Left lung (tissue), 10 donors: ENCODE measurements around the gene STUB1. TPM values are rescaled to one million over a fixed set of nuclear protein-coding genes. Genes with fewer than 3 reads are reported as not detected.
"Not testable (repeated sequence)": the region's sequence is repeated elsewhere in the genome, so short reads cannot be mapped to it uniquely, and the experiment has no call there.

Experiments
- ATAC-seq: fragments of 200-7000 bp; cut with Tn5 transposase; one replicate; pipeline ENCODE4 v1.9.1; 2020; ENCODE audit warnings: moderate library complexity
- DNase-seq, 4 donors: peaks; one replicate each; pipeline ENCODE4 v3.0.0-alpha.2; 2013 to 2020
- H3K27ac ChIP-seq, 2 donors: fragments of 200-600 bp; sonication (generic) in 1 of 2; one replicate each; pipeline versions ENCODE4 v1.5.0 to v1.8.0; 2020 to 2021
- H3K27me3 ChIP-seq, 2 donors: fragments of 200-600 bp; sonication (generic) in 1 of 2; one replicate each; pipeline versions ENCODE4 v1.5.0 to v1.8.0; 2020 to 2021
- H3K36me3 ChIP-seq, 2 donors: fragments of 200-600 bp; sonication (generic) in 1 of 2; one replicate each; pipeline versions ENCODE4 v1.5.0 to v1.8.0; 2020 to 2021
- H3K4me1 ChIP-seq, 2 donors: fragments of 200-600 bp; one replicate each; pipeline ENCODE4 v1.8.0; 2021
- H3K4me3 ChIP-seq, 2 donors: fragments of 200-600 bp; sonication (generic) in 1 of 2; one replicate each; pipeline versions ENCODE4 v1.5.0 to v1.8.0; 2020 to 2021; ENCODE audit warnings: mild to moderate bottlenecking in 1 of 2
- H3K9me3 ChIP-seq, 2 donors: fragments of 200-600 bp; sonication (generic) in 1 of 2; one replicate each; pipeline versions ENCODE4 v1.5.0 to v1.8.0; 2020 to 2021
- intact Hi-C, 2 donors: fragments of 100-400 bp; cut with DNase I; formaldehyde crosslinking; loops; one replicate each; pipeline versions ENCODE4 v1.11.2 to v1.14.2; 2022
- polyA plus RNA-seq, 6 donors: library from polyadenylated mRNA; unstranded; fragments of 120-200 nt; gene quantifications; one replicate each; pipeline ENCODE4 v1.2.1, GENCODE V29; 2013; ENCODE audit not compliant: insufficient read length in 6 of 6
- total RNA-seq, 2 donors: library from RNA; stranded (reverse); fragmentation: NEBNext Ultra II Directional; extraction: Animal tissue kit (Norgen Biotek cat#: 25700); gene quantifications; one replicate each; pipeline ENCODE4 v1.2.1, GENCODE V29; 2021
- TF ChIP-seq, protein P1 (sequence below), 2 donors: fragments of 200-600 bp; sonication (generic) in 1 of 2; IDR thresholded peaks; one replicate each; pipeline versions ENCODE4 v1.5.0 to v1.8.0; 2021; ENCODE audit warnings: antibody characterized with exemption in 2 of 2
- donor health status: DM: no; HTN: yes; CAD: no.
- donor health status: DM: no; HTN: no; CAD: no.

The STUB1 gene
- total and polyA plus RNA-seq, 8 donors, result 92.9 to 143 (median 108) TPM

DNA sequence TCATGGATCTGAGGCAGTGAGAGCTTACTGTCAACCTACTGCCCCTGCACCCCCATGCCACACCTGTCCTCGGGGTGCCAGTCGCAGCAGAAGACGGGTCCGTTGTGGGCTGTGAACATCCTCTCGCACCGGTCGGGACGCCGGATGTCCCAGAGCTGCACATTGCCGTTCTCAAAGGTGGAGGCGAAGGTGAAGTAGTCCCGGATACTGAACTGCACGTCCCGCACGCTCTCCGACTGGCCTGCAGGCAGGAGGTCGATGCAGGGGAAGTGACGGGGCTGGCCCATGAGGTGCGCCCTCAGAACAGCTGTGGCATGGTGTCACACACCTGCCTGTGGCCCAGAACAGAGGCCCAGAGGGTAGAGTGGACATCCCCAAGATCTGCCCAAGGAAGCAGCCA is 7.3 kb downstream of the STUB1 start:
- no peak for DNase-seq
- intact Hi-C loops, result no loop called here
- H3K4me1 ChIP-seq, result peaks cover 21 to 52% of the 10 kb centered on the region in 2 donors

DNA sequence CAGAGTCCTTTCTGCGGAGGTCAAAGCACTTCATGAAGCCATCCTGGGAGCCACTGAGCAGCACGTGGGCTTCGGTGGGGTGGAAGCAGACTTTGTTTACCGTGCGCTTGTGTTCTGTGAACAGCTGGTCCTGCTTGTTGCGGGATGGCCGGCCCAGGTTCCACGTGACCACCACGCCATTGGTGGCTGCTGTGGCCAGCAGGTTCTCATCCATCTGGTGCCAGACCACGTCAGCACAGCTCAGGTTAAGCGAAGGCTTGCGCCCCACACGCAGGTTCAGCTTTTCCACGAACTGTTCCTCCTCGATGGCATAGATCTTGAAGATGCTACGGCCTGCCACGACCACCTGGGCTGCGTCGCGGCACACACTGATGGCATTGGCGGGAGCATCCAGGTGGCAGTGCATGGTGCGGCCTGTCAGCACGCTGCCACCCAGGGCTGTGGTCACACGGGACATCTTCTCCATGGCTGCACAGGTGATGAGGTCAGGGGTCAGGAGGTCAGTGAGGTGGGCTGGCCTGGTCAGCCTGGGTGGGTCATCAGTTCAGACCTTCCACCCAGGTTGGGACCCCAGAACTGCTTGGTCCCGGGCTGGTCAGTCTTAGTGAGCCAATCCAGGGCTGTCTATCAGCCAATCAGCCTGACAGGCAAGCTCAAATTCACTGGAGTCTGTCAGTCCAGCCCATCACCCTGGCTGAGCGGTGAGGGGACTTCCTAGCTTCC is 9.1 kb downstream of the STUB1 start:
- ATAC-seq (no peak), DNase-seq (peak in 1 of 4 donors; percentile 34)
- peak overlapping the region; percentile 69 to 90 for H3K27ac ChIP-seq
- peaks cover 14 to 43% of the 10 kb centered on the region in 2 donors for H3K4me1 ChIP-seq
- TF ChIP-seq, protein P1, sequence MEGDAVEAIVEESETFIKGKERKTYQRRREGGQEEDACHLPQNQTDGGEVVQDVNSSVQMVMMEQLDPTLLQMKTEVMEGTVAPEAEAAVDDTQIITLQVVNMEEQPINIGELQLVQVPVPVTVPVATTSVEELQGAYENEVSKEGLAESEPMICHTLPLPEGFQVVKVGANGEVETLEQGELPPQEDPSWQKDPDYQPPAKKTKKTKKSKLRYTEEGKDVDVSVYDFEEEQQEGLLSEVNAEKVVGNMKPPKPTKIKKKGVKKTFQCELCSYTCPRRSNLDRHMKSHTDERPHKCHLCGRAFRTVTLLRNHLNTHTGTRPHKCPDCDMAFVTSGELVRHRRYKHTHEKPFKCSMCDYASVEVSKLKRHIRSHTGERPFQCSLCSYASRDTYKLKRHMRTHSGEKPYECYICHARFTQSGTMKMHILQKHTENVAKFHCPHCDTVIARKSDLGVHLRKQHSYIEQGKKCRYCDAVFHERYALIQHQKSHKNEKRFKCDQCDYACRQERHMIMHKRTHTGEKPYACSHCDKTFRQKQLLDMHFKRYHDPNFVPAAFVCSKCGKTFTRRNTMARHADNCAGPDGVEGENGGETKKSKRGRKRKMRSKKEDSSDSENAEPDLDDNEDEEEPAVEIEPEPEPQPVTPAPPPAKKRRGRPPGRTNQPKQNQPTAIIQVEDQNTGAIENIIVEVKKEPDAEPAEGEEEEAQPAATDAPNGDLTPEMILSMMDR (IDR thresholded peaks at IDR 0.05), result no peak
- peaks cover 24 to 34% of the 10 kb centered on the region in 2 donors for H3K27me3 ChIP-seq
- intact Hi-C loops, result no loop called here
- peaks cover 0 to 29% of the 10 kb centered on the region in 2 donors for H3K36me3 ChIP-seq
- H3K9me3 ChIP-seq, result no peaks in the 10 kb centered on the region
- peak overlapping the region; percentile 88 to 99 for H3K4me3 ChIP-seq

More for the DNA sequence above, 7.3 kb downstream of the STUB1 start:
- no peak overlapping the region for H3K4me3 ChIP-seq
- H3K27me3 ChIP-seq, result peaks cover 6 to 16% of the 10 kb centered on the region in 2 donors
- H3K27ac ChIP-seq, result no peak overlapping the region
- TF ChIP-seq, protein P1 (IDR thresholded peaks at IDR 0.05), result no peak
- H3K36me3 ChIP-seq, result peaks cover 0 to 39% of the 10 kb centered on the region in 2 donors
- no peak for ATAC-seq
- H3K9me3 ChIP-seq, result no peaks in the 10 kb centered on the region

DNA sequence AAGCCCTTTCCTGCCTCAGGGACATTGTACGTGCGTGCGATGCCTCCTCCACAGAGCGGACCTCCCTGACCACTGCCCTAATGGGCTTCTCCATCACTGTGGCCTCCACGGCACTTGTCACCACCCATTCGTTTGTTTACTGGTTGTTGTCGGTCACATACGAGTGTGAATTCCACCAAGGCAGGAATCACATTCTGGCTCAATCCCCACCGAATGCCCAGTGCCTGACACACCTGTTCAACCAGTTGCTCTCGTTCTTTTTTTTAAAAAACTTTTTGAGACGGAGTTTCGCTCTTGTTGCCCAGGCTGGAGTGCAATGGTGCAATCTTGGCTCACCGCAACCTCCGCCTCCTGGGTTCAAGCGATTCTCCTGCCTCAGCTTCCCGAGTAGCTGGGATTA is 11.0 kb downstream of the STUB1 start:
- H3K4me3 ChIP-seq, intact Hi-C loops, ATAC-seq, H3K9me3 ChIP-seq, DNase-seq, H3K27ac ChIP-seq: not testable (repeated sequence)
- H3K4me1 ChIP-seq, result peaks cover 20 to 44% of the 10 kb centered on the region in 2 donors
- H3K27me3 ChIP-seq, result peaks cover 42 to 53% of the 10 kb centered on the region in 2 donors
- peaks cover 0 to 17% of the 10 kb centered on the region in 2 donors for H3K36me3 ChIP-seq

DNA sequence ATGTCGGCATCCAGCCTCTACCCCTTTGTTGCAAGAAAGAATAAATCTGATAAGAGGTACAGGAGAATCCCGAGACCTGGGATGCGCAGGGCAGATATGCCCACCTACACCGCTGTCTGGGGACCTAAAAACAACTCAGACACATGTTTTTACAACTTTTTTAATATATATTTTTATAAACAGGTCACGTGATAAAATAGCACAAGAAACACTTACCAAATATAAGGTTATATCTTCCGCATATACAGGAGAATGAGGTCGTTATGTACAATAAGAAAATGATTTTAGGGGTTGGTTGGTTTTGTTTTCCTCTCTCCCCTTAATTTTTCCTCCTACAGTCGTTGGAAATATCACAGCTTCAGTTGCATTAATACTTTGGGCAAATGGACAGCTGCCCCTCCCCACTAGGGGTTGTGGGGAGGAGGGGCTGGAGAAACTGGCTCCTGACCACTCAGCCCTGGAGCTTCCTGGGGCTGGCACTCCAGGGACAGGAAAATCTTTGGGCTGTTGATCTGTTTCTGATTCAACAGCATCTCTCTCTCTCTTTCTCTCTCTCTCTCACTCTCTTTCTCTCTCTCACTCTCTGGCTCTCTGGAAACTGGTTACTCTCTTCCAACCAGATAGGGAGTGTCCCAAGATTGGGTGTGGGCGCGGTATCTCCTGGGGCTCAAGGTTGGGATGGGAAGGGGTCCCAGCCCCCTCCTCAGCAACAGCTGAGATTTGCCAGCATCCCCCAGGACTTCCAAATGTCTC is 12.3 kb downstream of the STUB1 start:
- DNase-seq (no peak), ATAC-seq (no peak)
- peaks cover 20 to 44% of the 10 kb centered on the region in 2 donors for H3K4me1 ChIP-seq
- peaks cover 44 to 66% of the 10 kb centered on the region in 2 donors for H3K27me3 ChIP-seq
- intact Hi-C loops, result no loop called here
- H3K9me3 ChIP-seq, result no peaks in the 10 kb centered on the region
- TF ChIP-seq, protein P1 (IDR thresholded peaks at IDR 0.05), result no peak
- peaks cover 0 to 4% of the 10 kb centered on the region in 2 donors for H3K36me3 ChIP-seq
- H3K4me3 ChIP-seq, result no peak overlapping the region
- no peak overlapping the region for H3K27ac ChIP-seq

DNA sequence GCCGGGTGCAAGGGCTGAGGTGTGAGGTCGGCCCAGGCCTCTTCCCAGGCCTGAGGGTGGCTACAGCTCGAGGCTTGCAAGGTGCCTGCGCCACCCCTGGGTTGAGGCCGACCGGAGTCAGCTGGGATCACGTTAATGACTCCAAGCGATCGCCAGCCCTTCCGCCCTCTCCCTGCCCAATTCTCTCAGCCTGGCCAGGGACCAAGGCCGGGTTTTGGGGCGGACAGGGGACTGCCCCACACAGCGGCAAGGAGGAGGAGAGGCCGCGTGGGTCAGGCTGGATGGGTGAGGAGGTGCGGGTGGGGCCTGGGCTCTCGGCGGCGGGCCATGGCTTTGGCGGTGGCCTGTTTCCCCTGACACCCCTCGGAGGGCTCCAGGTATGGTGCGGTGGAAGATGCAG is 13.2 kb downstream of the STUB1 start:
- DNase-seq (no peak), ATAC-seq (no peak)
- intact Hi-C loops, result no loop called here
- TF ChIP-seq, protein P1 (IDR thresholded peaks at IDR 0.05), result no peak
- H3K9me3 ChIP-seq, result no peaks in the 10 kb centered on the region
- no peaks in the 10 kb centered on the region for H3K36me3 ChIP-seq
- H3K4me1 ChIP-seq, result peaks cover 20 to 42% of the 10 kb centered on the region in 2 donors
- H3K27me3 ChIP-seq, result peaks cover 44 to 74% of the 10 kb centered on the region in 2 donors
- no peak overlapping the region for H3K27ac ChIP-seq
- no peak overlapping the region for H3K4me3 ChIP-seq
